SK-N-SH treated with all-trans-retinoic acid at 6 μM for 48 hours (cell line): ENCODE measurements around the gene EVC.

Experiments used
- ARNTL ChIP-seq: fragments of 450-650 bp; formaldehyde crosslinking; IDR thresholded peaks from 2 replicates; pipeline ENCODE4 v1.5.0; 2020; ENCODE audit warnings: low read depth, mild to moderate bottlenecking, moderate library complexity, borderline replicate concordance
- BACH2 ChIP-seq: fragments of 250-450 bp; sonication (Bioruptor Pico); IDR thresholded peaks from 2 replicates; pipeline ENCODE4 v1.9.0; 2021; ENCODE audit warnings: mild to moderate bottlenecking, borderline replicate concordance
- ESRRG ChIP-seq: fragments of 250-450 bp; sonication (Bioruptor Pico); IDR thresholded peaks from 2 replicates; pipeline ENCODE4 v1.6.1; 2021; ENCODE audit warnings: mild to moderate bottlenecking
- GLIS3 ChIP-seq: fragments of 250-450 bp; sonication (Bioruptor Pico); IDR thresholded peaks from 2 replicates; pipeline ENCODE4 v1.5.0; 2020; ENCODE audit warnings: mild to moderate bottlenecking, moderate library complexity
- TCF4 ChIP-seq: fragments of 250-450 bp; sonication (Bioruptor Pico); IDR thresholded peaks from 2 replicates; pipeline ENCODE4 v1.8.0; 2021; ENCODE audit warnings: mild to moderate bottlenecking, moderate library complexity, borderline replicate concordance
- TOX ChIP-seq: fragments of 250-450 bp; sonication (Bioruptor Pico); IDR thresholded peaks from 2 replicates; pipeline ENCODE4 v1.8.0; 2021; ENCODE audit warnings: mild to moderate bottlenecking, moderate library complexity, borderline replicate concordance
- ZC3H10 ChIP-seq: fragments of 250-450 bp; sonication (Bioruptor Pico); IDR thresholded peaks from 2 replicates; pipeline ENCODE4 v1.5.1; 2021; ENCODE audit warnings: mild to moderate bottlenecking, moderate library complexity
- ZFP3 ChIP-seq: fragments of 250-450 bp; sonication (Bioruptor Pico); IDR thresholded peaks from 2 replicates; pipeline ENCODE4 v1.5.0; 2020; ENCODE audit warnings: mild to moderate bottlenecking, moderate library complexity
- ZFP30 ChIP-seq: fragments of 450-650 bp; formaldehyde crosslinking; IDR thresholded peaks from 2 replicates; pipeline ENCODE4 v1.5.0; 2022; ENCODE audit warnings: mild to moderate bottlenecking, moderate library complexity
- ZNF565 ChIP-seq: fragments of 450-650 bp; formaldehyde crosslinking; conservative IDR thresholded peaks from 2 replicates; pipeline ENCODE4 v1.5.0; 2020; ENCODE audit warnings: low read depth, mild to moderate bottlenecking, moderate library complexity
- ZNF8 ChIP-seq: fragments of 450-650 bp; formaldehyde crosslinking; IDR thresholded peaks from 2 replicates; pipeline ENCODE4 v1.5.0; 2020; ENCODE audit warnings: mild to moderate bottlenecking, moderate library complexity
- TF ChIP-seq, protein P1 (sequence below): fragments of 250-450 bp; sonication (Bioruptor Pico); IDR thresholded peaks from 2 replicates; pipeline ENCODE4 v1.8.0; 2020; ENCODE audit warnings: mild to moderate bottlenecking, moderate library complexity, borderline replicate concordance
- TF ChIP-seq, protein P2 (sequence below): fragments of 250-450 bp; sonication (Bioruptor Pico); IDR thresholded peaks from 2 replicates; pipeline ENCODE4 v1.5.1; 2020; ENCODE audit warnings: low read depth, mild to moderate bottlenecking, moderate library complexity

DNA sequence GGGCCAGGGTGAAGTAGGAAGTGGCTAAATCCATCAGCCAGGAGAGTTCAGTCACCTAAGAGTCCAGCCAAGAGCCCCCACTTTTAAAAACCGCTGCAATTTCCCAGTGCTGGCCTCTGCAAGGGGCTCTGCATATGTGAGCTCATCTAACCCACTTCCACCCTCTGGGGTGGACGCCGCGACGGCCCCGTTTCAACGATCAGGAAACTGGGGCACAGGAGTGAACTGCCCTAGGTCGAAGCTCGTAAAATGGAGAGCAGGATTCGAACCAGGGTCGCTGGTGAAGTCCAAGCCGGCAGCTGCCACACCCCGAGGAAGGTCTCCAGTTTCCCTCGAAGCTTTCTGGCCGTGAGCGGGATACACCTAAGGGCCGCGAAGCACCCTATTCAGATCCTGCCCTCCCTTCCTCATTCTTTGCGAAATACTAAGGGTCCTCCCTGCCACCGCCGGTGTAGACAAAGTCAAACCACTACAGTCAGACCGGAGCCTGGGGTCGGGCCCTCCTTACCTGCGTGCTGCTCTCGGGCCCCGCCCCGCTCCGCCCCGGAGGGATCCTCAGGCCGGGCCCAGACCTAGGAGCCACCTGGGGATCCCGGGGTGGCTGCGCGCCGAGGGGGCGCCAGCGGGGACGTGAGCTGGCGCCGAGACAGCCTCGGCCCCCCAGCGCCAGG, 3.1 kb upstream of the EVC start:
- TF ChIP-seq ZC3H10 (CRISPR knock-in tag) (no peak), TCF4 (CRISPR knock-in tag) (no peak), ZNF8 (CRISPR knock-in tag) (no peak), ZFP3 (CRISPR knock-in tag) (no peak), TOX (no peak), BACH2 (CRISPR knock-in tag) (no peak), ZFP30 (CRISPR knock-in tag) (no peak), ZNF565 (CRISPR knock-in tag) (no peak), ARNTL (CRISPR knock-in tag) (no peak), ESRRG (no peak), GLIS3 (CRISPR knock-in tag) (no peak)
- TF ChIP-seq, protein P1, sequence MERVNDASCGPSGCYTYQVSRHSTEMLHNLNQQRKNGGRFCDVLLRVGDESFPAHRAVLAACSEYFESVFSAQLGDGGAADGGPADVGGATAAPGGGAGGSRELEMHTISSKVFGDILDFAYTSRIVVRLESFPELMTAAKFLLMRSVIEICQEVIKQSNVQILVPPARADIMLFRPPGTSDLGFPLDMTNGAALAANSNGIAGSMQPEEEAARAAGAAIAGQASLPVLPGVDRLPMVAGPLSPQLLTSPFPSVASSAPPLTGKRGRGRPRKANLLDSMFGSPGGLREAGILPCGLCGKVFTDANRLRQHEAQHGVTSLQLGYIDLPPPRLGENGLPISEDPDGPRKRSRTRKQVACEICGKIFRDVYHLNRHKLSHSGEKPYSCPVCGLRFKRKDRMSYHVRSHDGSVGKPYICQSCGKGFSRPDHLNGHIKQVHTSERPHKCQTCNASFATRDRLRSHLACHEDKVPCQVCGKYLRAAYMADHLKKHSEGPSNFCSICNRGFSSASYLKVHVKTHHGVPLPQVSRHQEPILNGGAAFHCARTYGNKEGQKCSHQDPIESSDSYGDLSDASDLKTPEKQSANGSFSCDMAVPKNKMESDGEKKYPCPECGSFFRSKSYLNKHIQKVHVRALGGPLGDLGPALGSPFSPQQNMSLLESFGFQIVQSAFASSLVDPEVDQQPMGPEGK (CRISPR knock-in tag) = no peak
- TF ChIP-seq, protein P2, sequence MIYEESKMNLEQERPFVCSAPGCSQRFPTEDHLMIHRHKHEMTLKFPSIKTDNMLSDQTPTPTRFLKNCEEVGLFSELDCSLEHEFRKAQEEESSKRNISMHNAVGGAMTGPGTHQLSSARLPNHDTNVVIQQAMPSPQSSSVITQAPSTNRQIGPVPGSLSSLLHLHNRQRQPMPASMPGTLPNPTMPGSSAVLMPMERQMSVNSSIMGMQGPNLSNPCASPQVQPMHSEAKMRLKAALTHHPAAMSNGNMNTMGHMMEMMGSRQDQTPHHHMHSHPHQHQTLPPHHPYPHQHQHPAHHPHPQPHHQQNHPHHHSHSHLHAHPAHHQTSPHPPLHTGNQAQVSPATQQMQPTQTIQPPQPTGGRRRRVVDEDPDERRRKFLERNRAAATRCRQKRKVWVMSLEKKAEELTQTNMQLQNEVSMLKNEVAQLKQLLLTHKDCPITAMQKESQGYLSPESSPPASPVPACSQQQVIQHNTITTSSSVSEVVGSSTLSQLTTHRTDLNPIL (CRISPR knock-in tag) = no peak
